ENCODE results near the gene OR4K5. TPM values are rescaled to one million over a fixed set of nuclear protein-coding genes. Genes with fewer than 3 reads are reported as not detected.

OR4K5 gene
- total and polyA plus RNA-seq, 7 donors, result not detected

DNA sequence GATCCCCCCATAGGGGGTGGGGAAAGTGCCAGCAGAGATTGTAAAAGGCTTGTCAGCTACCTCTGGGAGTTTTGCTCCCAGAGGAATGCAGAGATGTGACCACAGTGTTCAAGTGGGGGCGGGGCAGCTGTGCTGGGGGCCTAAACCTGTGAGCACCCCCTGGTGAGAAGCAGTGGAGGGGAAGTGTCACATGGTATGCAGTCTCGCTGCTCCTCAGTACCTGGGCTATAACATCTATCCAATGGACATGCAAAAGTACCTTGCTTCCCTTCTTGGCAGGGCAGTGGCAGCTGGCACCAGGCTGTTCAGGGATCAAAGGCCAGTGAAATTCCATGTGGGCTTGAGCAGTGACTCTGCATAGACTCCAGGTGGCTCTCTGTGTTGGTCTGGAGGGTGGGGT is 25.1 kb upstream of the OR4K5 start:
- TF ChIP-seq, protein P1, sequence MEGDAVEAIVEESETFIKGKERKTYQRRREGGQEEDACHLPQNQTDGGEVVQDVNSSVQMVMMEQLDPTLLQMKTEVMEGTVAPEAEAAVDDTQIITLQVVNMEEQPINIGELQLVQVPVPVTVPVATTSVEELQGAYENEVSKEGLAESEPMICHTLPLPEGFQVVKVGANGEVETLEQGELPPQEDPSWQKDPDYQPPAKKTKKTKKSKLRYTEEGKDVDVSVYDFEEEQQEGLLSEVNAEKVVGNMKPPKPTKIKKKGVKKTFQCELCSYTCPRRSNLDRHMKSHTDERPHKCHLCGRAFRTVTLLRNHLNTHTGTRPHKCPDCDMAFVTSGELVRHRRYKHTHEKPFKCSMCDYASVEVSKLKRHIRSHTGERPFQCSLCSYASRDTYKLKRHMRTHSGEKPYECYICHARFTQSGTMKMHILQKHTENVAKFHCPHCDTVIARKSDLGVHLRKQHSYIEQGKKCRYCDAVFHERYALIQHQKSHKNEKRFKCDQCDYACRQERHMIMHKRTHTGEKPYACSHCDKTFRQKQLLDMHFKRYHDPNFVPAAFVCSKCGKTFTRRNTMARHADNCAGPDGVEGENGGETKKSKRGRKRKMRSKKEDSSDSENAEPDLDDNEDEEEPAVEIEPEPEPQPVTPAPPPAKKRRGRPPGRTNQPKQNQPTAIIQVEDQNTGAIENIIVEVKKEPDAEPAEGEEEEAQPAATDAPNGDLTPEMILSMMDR (IDR thresholded peaks at IDR 0.05), result no peak
- TF ChIP-seq EP300 (IDR thresholded peaks at IDR 0.05) (no peak), POLR2AphosphoS5 (IDR thresholded peaks at IDR 0.05) (no peak), POLR2A (IDR thresholded peaks at IDR 0.05) (no peak)
- Histone ChIP-seq H3K4me3 (no peak overlapping the region), H3K27ac (no peak overlapping the region), H3K9me3 (peaks cover 0 to 28% (median 14%) of the 10 kb centered on the region in 4 donors), H3K36me3 (no peaks in the 10 kb centered on the region), H3K4me1 (no peaks in the 10 kb centered on the region), H3K27me3 (no peaks in the 10 kb centered on the region)
- intact Hi-C loops (cut with DNase I), result no loop called here
- 27 to 57% methylated on average over 2 of the region's 2 CpGs for WGBS, 2 donors
- DNase-seq, result no peak

DNA sequence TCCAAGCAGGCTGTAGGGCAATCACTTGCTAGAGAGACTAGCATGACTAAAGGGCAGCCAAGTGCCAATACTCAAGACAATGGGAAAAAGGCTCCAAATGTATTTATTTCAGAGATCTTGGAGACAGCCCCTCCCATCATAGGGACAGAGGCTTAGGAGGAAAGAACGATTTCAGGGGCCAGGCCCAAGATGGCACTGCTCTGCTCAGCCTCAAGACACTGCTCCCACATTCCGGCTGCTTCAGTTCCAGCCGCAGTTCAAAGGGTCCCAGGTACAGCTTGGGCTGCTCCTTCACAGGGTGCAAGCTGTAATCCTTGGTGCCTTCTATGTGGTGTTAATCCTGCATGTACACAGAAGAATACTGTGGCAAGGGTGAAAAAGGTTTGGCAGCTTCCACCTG is 19.4 kb upstream of the OR4K5 start:
- Histone ChIP-seq H3K4me1 (no peaks in the 10 kb centered on the region), H3K9me3 (peaks cover 0 to 9% (median 0%) of the 10 kb centered on the region in 4 donors), H3K36me3 (no peaks in the 10 kb centered on the region), H3K4me3 (no peak overlapping the region), H3K27ac (no peak overlapping the region), H3K27me3 (no peaks in the 10 kb centered on the region)
- TF ChIP-seq, protein P1 (IDR thresholded peaks at IDR 0.05), result no peak
- TF ChIP-seq EP300 (IDR thresholded peaks at IDR 0.05) (no peak), POLR2A (IDR thresholded peaks at IDR 0.05) (no peak)
- 69% methylated on average over 3 of the region's 3 CpGs for WGBS, 2 donors
- intact Hi-C loops (cut with DNase I), result no loop called here
- no peak for DNase-seq

DNA sequence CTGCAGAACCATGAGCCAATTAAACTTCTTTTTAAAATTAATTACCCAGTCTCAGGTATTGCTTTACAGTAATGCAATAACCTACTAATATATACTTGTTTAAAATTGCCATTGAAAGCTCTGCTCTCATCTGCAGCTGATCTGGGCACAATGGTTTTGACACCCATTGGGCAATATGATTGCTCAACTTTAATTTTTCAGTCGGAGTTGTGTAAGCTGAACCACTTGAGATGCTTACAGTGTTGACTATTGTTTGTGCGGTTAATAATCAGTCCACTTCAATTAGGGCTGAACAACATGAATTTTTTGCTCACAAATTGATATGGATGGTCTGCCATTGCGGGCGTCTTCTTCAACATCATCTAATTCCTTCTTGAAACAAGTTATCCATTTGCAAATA is 18.0 kb upstream of the OR4K5 start:
- DNase-seq, result no peak
- H3K4me1 ChIP-seq, result no peaks in the 10 kb centered on the region
- no peak overlapping the region for H3K27ac ChIP-seq
- H3K36me3 ChIP-seq, result no peaks in the 10 kb centered on the region
- H3K4me3 ChIP-seq, result no peak overlapping the region
- TF ChIP-seq EP300 (IDR thresholded peaks at IDR 0.05) (no peak), POLR2AphosphoS5 (IDR thresholded peaks at IDR 0.05) (no peak), POLR2A (IDR thresholded peaks at IDR 0.05) (no peak)
- TF ChIP-seq, protein P1 (IDR thresholded peaks at IDR 0.05), result no peak
- 80 to 91% methylated on average over 4 of the region's 4 CpGs for WGBS, 2 donors
- no peaks in the 10 kb centered on the region for H3K9me3 ChIP-seq
- intact Hi-C loops (cut with DNase I), result no loop called here
- no peaks in the 10 kb centered on the region for H3K27me3 ChIP-seq

DNA sequence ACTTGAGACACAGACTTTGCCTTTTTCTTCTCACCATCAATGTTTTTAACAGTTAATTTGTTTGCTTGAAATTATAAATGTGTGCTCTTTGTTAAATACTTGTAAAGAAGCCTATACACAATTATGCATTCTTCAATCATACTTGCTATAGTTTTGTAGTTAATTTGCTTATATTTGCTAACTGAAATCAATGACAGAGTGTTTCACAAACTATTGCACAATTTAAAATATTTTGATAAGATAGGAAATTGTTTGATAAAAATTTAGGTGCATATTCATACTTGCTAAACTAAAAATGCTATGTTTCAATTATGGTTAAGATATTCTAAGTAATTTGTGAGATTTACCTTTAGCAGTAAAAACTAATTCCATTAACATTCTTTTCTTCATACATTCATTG is 13.7 kb upstream of the OR4K5 start:
- TF ChIP-seq, protein P1 (IDR thresholded peaks at IDR 0.05), result no peak
- TF ChIP-seq POLR2A (IDR thresholded peaks at IDR 0.05) (no peak), EP300 (IDR thresholded peaks at IDR 0.05) (no peak), POLR2AphosphoS5 (IDR thresholded peaks at IDR 0.05) (no peak)
- no peak overlapping the region for H3K4me3 ChIP-seq
- H3K27ac ChIP-seq, result no peak overlapping the region
- intact Hi-C loops (cut with DNase I), result no loop called here
- no peak for DNase-seq
- no peaks in the 10 kb centered on the region for H3K4me1 ChIP-seq
- no peaks in the 10 kb centered on the region for H3K27me3 ChIP-seq
- H3K36me3 ChIP-seq, result no peaks in the 10 kb centered on the region
- no peaks in the 10 kb centered on the region for H3K9me3 ChIP-seq

DNA sequence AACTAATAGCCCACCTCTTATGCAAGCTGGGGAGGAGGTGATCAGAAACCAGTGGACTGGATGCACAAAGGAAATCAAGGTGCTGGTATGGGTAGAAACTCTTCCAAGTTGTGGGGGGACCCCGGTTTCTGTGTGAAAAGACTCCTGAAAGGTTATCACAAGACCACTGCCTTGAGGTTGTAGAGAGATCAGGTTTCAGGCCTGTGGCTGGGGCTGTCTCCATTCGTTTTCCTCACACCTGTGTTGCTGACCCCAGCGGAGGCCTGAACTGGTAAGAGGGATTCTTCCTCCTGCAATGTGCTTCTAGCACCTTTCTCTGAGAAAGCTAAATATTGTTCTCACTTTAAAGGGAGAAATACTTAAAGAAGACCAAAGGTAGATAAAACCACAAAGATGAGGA is 9.3 kb upstream of the OR4K5 start:
- DNase-seq, result no peak
- 57% methylated on average over 3 of the region's 3 CpGs for WGBS, 2 donors
- H3K27me3 ChIP-seq, result no peaks in the 10 kb centered on the region
- H3K4me1 ChIP-seq, result no peaks in the 10 kb centered on the region
- H3K9me3 ChIP-seq, result peaks cover 0 to 2% (median 0%) of the 10 kb centered on the region in 4 donors
- H3K27ac ChIP-seq, result no peak overlapping the region
- TF ChIP-seq POLR2A (IDR thresholded peaks at IDR 0.05), result no peak
- TF ChIP-seq POLR2AphosphoS5 (IDR thresholded peaks at IDR 0.05), result no peak
- TF ChIP-seq EP300 (IDR thresholded peaks at IDR 0.05), result no peak
- TF ChIP-seq, protein P1 (IDR thresholded peaks at IDR 0.05), result no peak
- no peaks in the 10 kb centered on the region for H3K36me3 ChIP-seq
- intact Hi-C loops (cut with DNase I), result no loop called here
- H3K4me3 ChIP-seq, result no peak overlapping the region

Measured in sigmoid colon (tissue), 7 donors.